ENCODE data around the gene SEMA6A. TPM values are rescaled to one million over a fixed set of nuclear protein-coding genes. Genes with fewer than 3 reads are reported as not detected.

SEMA6A gene
- total and polyA plus RNA-seq, 10 of the 15 experiments (the other 5 are each of a cell fraction or from before 2014, with no cell fraction given), result 0.16 to 10.2 (median 1.1) TPM

DNA sequence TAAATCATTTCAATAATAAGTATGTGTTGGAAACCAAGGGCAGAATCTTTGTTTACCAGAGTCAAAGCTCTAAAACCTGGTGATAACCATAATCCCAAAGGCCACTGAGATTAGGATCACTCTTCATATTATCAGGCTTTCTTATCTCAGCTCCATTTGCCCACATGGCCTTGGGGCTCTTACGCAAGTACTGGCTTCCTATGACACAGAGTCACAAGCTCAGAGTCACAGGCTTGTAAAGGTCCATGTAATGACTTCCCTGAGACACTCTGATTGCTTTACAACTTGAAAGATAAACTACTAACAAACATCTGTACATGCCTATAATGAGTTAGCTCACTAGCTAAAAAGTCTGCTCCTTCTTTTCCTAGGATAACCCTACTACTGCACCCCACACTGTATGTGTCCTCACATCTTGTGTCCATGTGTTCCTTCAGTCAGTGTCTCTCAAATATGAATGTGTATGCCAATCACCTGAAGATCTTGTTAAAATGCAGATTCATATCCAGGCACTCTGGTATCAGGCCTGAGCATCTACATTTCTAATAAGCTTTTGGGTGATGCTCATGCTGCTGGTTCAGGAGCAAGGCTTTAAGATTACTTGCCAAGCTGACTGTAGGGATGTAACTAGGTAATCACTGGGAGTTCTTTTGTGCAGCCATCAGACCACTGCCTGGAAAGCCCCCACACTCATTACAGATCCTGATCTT lies 28.4 kb downstream of the SEMA6A start:
- Histone ChIP-seq H3K36me3 (ENCODE audit: control insufficient read depth in 2 of 2, insufficient read depth in 2 of 2, low read length in 1 of 2) (no peaks in the 10 kb centered on the region), H3K4me1 (ENCODE audit: control insufficient read depth, insufficient read depth, low read length) (no peaks in the 10 kb centered on the region), H3K9me3 (replicated peaks; ENCODE audit: control insufficient read depth, insufficient read depth, low read length) (peaks cover 10% of the 10 kb centered on the region), H3K9ac (ENCODE audit: control insufficient read depth, insufficient read depth, low read length) (no peak overlapping the region), H2AFZ (ENCODE audit: control insufficient read depth, low read depth, low read length) (no peak overlapping the region), H3K27me3 (replicated peaks in 1 of 2; ENCODE audit: control insufficient read depth in 2 of 2, insufficient read depth in 2 of 2, low read length in 1 of 2) (no peaks in the 10 kb centered on the region), H3K27ac (ENCODE audit: control insufficient read depth, insufficient read depth) (no peak overlapping the region), H3K4me2 (ENCODE audit: control insufficient read depth, insufficient read depth) (no peak overlapping the region), H4K20me1 (ENCODE audit: control insufficient read depth, insufficient read depth) (no peaks in the 10 kb centered on the region), H3K79me2 (ENCODE audit: control insufficient read depth, insufficient read depth, low read length) (no peaks in the 10 kb centered on the region), H3K4me3 (no peak overlapping the region)
- TF ChIP-seq, protein P1, sequence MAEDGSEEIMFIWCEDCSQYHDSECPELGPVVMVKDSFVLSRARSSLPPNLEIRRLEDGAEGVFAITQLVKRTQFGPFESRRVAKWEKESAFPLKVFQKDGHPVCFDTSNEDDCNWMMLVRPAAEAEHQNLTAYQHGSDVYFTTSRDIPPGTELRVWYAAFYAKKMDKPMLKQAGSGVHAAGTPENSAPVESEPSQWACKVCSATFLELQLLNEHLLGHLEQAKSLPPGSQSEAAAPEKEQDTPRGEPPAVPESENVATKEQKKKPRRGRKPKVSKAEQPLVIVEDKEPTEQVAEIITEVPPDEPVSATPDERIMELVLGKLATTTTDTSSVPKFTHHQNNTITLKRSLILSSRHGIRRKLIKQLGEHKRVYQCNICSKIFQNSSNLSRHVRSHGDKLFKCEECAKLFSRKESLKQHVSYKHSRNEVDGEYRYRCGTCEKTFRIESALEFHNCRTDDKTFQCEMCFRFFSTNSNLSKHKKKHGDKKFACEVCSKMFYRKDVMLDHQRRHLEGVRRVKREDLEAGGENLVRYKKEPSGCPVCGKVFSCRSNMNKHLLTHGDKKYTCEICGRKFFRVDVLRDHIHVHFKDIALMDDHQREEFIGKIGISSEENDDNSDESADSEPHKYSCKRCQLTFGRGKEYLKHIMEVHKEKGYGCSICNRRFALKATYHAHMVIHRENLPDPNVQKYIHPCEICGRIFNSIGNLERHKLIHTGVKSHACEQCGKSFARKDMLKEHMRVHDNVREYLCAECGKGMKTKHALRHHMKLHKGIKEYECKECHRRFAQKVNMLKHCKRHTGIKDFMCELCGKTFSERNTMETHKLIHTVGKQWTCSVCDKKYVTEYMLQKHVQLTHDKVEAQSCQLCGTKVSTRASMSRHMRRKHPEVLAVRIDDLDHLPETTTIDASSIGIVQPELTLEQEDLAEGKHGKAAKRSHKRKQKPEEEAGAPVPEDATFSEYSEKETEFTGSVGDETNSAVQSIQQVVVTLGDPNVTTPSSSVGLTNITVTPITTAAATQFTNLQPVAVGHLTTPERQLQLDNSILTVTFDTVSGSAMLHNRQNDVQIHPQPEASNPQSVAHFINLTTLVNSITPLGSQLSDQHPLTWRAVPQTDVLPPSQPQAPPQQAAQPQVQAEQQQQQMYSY (CRISPR knock-in tag; IDR thresholded peaks at IDR 0.05), result no peak
- no peak for TF ChIP-seq POU2F2 (IDR thresholded peaks at IDR 0.05; ENCODE audit: borderline replicate concordance, low read depth, low read length)
- in situ Hi-C loops (cut with MboI) (no loop called here), intact Hi-C loops (cut with micrococcal nuclease; ENCODE audit: unreplicated experiment) (no loop called here)
- FAIRE-seq (no peak), ATAC-seq (no peak), DNase-seq (ENCODE audit: low read depth, low spot score) (no peak)
- RAD21 ChIA-PET (ENCODE audit: unreplicated experiment), result interaction anchor here (0.6 kb wide), 1 partner anchor 9 kb away, joined by 3 read pairs; no protein-coding TSS in a partner anchor
- CTCF ChIA-PET, result interaction anchor here (0.9 to 1.4 kb wide), 4 partner anchors 11 to 412 kb away, joined by 3 to 4 read pairs (median 3); no protein-coding TSS in a partner anchor
- POLR2A ChIA-PET, result no interaction called here
- SMC1A ChIA-PET (ENCODE audit: uncharacterized antibody, unreplicated experiment), result interaction anchor here (1.5 kb wide), 1 partner anchor 12 kb away, joined by 6 read pairs; no protein-coding TSS in a partner anchor
- BruUV-seq (replicated peaks), result no TSS peak
- WGBS (ENCODE audit: insufficient coverage, insufficient replicate concordance, low lambda C conversion rate, missing lambda C conversion rate), result 90% methylated on average over 1 of the region's 1 CpG
